NK-92 treated with Interleukin-12 subunit alpha and Interleukin-12 subunit beta, amount 100 ng/mL, for 24 hours (cell line): ENCODE results near the gene SMAD2.
A peak's percentile ranks its signal among the peaks of the same experiment; 100 is the strongest.
"Not testable (repeated sequence)": the region's sequence is repeated elsewhere in the genome, so short reads cannot be mapped to it uniquely, and the experiment has no call there.

Source experiments
- DNase-seq: peaks from one replicate; lab custom pipeline; 2025; lab: John Stamatoyannopoulos, UW

Gene SMAD2

DNA sequence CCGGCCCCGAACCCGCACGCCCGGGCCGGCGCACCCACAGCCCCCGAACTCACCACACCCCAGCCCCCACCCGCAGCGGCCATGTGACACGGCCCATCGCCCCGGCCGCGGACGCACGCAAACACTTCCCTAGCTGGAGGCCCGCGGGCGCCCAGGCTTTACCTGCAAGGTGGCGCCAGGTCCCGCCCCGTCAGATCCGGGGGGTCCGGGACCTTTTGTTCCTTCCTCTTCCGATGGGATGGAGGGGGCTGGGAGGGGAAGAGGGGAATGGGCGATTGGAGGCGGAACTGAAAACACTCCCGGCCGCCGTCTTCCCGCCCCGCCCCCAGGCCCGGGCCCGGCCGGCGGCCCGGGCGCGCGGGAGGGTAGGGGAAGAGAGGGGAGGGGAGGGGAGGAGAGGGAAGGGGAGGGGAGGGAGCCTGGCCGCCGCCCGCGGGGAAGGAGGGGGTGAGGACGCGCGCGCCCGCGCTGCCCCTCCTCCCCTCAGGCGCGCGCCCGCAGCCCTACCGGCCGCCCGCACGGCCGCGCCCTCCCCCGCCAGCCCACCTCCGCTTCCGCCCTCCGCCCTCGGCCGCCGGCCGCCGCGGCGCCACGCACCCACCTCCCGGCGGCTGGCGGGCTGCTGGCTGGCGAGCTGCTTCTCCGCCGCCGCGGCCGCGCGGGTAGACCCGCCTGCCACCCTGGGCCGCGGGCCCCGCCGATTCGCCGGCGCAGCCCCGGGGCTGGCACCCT, at the start of gene SMAD2:
TSS of gene SMAD2 (minus strand) at position 461 of the 732 bp plus-strand sequence. CDS start 33,903 bp downstream, outside the sequence.
- peak; percentile 82 for DNase-seq

GRCh38 chr18:47979611-47980200, 49.2 kb upstream of the SMAD2 start:
- no peak for DNase-seq

- DNase-seq, result no peak
These were observed 48.1 kb upstream of the SMAD2 start for GRCh38 chr18:47978603-47979002.

DNA sequence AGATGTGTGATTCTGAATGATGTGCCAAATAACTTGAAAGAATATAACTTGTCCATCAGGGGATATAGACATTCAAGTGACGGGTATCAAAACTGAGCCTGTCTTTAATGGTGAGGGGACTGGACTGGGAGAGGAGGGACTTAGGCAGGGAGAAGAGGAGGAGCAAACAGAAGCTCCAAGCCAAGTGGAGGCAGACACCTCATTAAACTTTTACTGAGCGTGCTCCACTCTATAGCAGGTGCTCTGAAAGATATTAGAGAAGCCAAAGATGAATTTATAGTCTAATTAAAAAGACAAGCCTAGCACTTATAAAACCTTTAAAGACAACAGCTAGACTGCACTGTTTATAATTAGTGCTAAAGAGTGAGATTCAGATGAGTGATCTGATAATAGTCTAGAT, 47.7 kb upstream of the SMAD2 start:
- no peak for DNase-seq

DNA sequence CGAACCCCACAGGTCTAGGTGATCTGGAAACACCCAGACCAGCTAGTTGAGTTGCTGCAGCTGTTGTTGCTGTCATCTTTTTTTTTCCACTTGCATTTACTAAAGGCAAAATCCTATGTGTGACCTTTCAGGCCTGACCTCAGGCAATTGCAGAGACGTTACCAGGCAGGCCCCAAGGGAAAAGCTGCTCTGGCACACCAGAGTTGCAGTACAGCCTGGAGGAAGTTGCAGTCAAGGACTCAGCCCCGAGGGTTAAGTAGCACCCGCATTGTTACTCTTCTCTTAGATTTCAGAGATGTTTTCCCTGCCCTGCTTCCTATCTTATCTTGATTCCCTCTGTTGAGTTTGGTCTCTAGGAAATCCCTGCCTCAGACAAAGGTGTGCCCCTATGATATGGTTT, 45.2 kb upstream of the SMAD2 start:
- DNase-seq, result no peak

DNA sequence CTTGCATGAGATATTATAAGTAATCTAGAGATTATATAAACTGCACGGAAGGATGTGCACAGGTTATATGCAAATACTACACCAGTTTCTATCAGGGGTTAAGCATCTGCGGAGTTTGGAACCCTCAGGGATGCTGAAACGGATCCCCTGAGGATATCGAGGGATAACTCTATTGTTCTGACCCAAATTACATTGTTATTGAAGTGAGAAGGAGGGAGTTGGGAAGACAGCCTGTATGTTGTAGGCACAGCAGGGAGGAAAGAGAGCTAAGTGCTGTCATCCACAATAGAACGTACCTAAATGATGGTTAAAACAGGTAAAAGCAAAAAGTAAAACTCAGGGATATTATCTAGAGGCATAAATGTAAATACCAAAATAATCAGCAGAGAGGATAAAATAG, 44.6 kb upstream of the SMAD2 start:
- DNase-seq, result no peak

DNA sequence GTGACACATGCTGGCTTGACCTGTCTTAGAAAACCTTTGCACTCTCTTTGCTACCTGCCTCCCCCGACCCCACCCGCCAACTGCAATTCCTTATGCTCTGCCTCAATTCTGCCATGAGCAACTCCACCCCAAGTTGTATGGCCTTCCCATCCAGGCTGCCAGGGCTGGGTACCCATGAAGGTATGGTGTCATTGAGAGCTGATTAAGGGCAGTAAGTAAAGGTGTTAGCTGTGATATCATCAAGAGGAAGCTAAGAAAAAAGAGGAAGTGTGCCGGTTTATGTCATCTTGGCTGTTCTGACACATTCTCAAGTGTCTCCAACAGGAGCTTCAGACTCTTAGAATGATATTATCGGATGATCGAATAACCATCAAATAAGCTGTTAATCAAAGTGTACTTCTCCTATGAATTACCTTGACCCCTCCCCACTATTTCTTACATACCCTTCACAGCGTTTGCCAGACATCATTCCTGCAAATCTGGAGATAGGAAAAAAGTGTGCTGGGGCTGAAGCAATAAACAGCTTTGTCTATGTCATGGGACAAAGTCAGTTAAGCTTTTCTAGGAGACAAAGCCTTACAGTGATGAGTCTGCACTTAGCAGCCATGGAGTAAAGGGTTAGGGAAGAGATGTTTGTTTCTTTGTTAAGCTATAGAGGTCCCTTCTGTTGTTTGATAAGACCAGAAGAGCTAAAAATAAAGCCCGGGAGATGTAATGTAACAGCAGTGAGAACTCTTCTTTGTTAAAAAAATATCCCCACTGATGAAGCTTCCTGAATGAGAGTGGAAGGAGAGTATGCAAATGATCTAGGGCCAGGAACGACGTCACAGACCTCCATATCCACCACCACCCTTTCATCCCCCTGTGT, 40.4 kb upstream of the SMAD2 start:
- no peak for DNase-seq

DNA sequence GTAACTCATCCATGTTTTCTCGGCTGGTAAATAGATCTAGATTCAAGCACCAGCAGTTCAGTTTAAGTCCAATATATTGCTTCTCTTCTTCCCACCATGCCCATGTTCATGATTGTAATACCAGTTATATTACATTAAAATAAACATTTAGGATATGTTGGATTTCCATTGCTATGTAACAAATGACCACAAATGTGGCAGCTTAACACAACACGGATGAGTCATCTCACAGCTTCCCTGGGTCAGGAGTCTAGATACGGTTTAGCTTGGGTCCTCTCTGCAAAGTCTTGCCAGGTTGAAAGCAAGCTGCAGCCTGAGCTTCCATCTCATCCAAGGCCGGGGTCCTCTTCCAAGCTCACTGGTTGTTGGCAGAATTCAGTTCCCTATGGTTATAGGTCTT, 39.4 kb upstream of the SMAD2 start:
- no peak for DNase-seq

DNA sequence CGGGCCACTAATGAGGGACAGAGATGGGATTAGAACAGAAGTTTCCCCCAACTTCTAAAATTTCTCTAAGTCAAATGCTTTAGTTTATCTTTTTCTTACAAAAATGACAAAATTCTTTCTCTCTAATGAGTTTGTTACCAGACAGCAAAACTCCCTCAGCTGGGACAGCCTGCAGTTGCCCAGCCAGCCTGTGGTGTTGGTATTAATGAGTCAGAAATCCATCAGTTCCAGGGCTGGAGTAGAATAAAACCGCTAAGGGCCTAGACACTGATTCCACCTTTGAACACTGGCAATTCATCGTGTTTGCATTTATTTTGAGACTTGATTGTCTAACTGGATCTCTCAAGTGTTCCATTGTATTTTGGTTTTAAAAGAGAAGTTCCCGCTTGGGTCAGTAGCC, 38.3 kb upstream of the SMAD2 start:
- DNase-seq, result no peak

GRCh38 chr18:47968006-47968676, 37.7 kb upstream of the SMAD2 start:
- DNase-seq, result no peak

GRCh38 chr18:47964053-47964452, 33.6 kb upstream of the SMAD2 start:
- DNase-seq, result no peak

GRCh38 chr18:47961003-47961402, 30.5 kb upstream of the SMAD2 start:
- DNase-seq, result not testable (repeated sequence)

DNA sequence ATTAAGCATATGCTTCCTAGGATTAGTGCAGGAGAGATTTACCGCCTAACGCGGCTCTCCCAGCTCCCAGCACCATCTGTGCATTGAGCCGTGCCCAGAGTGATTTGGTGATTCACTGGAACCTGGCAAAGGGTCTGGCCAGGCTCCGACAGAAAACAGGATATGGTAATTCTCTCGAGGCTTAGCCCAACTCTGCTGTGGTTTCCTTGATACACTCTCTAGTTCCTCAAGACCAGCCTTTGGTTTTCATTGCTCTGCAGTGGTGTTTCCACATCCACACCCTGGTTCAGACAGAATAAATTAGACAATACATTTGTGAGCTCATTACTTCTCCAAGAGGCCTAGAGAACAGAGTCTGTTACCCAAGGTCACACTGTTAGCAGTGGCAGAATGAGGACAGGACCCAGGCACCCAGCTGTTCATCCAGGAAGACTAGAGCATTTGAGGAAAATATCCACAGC, 23.0 kb upstream of the SMAD2 start:
- peak; percentile 22 for DNase-seq

DNA sequence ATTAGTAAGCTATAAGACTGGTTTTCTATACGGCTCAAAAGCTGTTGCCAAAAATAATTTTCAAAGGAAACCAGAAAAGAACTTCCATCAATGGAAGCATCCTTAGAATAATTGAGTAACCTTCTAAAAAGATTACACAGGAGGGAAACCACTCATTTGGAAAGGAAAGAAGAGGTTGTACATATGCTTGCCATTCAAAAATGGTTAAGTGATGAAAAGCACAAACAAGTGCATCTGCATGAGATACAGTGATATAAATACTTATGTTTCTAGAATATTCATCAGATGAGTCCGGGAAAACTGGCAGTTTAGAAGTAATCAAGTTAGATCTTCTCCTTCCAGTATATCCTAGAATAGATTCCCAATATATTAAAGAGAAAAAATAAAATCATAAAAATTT, 20.1 kb upstream of the SMAD2 start:
- no peak for DNase-seq

- no peak for DNase-seq
These were observed 18.7 kb upstream of the SMAD2 start for GRCh38 chr18:47949202-47949601.

DNA sequence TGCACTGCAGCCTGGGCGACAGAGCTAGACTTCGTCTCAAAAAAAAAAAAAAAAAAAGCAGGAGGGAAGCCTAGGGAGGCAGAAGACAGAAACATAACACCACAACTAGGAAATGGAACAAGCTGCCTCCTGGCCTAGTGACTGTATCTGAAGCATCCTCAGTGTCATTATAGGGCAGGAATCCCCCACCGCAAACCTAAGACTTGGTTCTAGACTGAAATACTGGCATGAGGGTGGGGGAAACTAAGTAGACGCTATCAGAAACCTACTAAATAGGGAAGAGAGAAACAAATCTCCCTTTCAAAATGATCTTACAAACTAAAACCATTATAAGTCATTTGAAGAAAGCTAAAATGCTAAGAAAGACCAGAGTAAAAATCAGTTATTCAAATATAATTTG, 16.4 kb upstream of the SMAD2 start:
- DNase-seq, result no peak

DNA sequence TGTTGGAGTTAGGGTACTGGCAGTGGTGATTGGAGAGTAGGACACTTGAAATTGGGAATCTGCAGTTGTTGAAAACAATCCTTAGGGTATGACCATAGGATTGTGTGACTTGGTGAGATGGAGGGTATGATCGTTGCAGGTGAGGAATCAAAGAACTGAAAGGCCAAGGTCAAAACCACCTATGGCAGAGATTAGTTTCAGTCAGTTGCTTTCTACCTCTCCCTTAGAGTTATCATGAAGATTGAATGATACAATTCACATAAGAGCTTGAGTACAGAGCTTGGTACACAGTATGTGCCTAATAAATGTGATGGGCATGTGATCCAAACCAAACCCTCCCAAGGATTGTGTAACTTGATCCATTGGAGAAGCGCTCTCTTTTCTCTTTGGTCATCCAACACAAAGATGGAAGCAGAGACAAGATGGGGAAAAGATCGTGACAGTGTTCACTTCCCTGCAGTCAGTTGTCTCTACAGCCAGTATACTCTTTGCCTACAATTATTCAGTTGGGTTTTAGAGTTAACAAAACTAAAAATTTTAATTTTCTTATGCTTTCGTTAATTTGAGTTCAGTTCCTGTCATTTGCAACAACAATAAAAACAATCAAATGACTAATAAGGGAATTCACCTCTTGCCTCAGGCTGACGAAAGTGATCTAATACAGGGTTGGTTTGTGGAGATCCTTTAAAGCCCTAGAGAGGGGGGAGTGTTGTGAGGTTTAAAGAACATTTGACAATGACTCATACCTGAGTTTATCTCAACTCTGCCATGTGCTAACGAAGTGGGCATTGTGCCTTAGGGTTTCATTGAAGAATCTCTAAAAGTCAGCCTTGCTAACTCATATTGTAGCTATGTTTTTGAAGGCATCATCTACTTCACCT, 14.8 kb upstream of the SMAD2 start:
- peak; percentile 14 for DNase-seq

DNA sequence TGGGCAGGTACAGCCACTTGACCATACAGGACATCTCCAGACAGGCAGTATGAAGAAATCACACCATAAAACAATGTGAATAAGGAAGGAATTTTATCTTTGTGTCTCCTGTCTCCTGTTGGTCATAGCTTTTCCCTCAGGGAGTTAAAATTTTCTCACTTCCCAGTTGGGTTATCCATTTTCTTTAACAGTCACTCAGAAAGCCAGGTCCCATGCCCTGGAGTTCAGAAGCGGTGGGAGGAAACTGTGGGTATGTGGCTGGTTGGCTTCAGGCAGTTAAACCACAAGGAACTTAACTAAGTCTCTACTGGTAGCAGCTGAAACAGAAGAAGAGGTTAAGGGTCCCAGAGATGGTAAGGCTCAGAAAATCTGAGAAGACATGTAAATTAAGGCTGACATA, 6.5 kb upstream of the SMAD2 start:
- no peak for DNase-seq

DNA sequence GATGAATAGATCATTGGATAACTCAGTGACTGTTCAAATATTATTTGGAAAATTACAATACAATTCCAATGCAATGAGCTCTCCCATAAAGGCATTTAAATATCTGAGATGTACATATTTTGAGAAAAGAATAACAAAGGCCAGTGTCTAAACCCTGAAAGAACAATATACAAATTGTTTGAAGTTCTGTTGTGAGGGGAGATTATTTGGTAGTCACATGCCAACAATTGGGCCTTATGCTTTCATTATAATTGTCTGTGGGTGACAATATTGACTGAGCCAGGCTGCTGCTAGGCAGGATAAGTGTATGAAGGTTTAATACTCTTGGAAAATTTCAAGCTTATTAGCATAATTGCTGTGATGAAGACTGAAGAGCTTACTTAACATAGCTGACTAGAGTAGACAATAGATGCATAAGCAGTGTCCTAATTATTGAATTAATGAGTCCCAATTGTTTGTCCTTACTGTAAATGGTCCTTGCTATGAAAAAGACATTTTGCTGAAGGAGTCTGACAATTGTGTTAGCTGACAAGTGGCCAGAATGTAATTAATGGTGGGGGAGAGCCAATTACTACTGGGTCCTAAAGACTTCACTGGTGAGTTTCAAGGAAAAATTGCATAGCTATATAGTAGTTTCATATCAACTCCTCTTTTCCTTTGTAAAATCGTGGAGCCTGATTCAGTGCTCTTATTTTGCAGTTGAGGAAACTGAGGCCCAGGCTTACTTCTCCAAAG, 5.0 kb upstream of the SMAD2 start:
- DNase-seq, result no peak

DNA sequence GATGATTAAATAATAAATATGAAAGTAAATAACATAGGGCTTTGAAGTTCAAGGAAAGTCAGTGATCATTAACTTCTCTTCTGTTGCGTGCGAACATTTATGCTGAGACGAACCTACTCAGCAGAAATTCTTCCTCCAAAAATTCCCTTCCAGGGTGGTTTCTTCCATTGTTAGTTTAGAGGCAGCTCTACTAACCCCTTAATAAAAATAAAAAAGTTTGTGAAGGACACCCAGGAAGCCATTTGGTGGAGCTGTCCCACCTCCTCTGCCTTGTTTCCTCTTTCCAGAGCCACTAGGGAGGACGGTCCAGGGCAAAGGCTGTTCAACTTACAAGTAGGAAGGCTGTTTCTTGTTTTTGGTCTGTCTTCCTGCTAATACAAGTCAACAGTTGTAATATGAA, 2.1 kb upstream of the SMAD2 start:
- no peak for DNase-seq

DNA sequence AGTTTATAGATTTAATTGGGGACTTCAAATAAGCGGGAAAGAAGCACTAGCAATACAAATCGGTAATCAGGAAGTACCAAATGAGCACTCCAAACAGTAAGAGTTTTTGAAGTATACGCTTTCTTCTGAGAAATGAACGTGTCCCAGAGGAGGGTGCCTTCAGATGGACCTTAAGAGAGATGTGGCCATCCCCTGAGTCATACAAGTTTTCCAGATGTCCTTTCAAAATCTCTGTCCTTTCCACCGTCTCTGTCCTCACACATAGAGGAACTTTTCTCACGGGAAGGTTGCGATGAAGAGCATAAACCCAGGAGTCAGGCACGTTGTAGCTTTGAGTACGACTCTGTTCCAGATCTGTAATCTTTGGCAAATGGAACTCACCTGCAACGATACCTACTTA, 1.7 kb upstream of the SMAD2 start:
- DNase-seq, result no peak
